ENCODE data around the gene PPP1R13B.

PPP1R13B gene

DNA sequence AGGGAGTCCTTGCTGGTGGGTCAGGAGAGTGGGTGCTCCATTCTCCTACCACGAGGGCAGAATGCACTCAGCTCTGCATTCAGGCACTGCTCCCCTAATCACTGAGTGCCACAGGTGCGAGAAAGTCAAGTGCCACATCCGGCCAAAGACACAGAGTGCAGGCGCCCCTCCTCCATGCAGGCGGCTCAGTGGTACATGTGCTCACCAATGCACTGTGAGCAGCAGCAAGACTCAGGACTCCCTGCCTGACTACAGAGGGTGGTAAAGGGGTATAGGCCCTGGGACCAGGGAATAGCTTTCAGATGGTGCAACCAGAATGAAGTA is 98.9 kb downstream of the PPP1R13B start:
- Histone ChIP-seq H3K9me3 (ENCODE audit: control insufficient read depth, insufficient read depth, low read depth, low read length) (no peaks in the 10 kb centered on the region), H3K27me3 (ENCODE audit: control insufficient read depth, insufficient read depth, low read length) (no peaks in the 10 kb centered on the region), H3K36me3 (ENCODE audit: control insufficient read depth, insufficient read depth, low read length) (no peaks in the 10 kb centered on the region; the same call in 1 of the 2 replicates), H3K9ac (ENCODE audit: low read length) (no peak overlapping the region), H3K27ac (ENCODE audit: low read depth, low read length) (no peak overlapping the region), H3K4me1 (ENCODE audit: control insufficient read depth, insufficient read depth, low read length) (no peaks in the 10 kb centered on the region), H3K4me3 (ENCODE audit: low read depth, low read length) (no peak overlapping the region)

DNA sequence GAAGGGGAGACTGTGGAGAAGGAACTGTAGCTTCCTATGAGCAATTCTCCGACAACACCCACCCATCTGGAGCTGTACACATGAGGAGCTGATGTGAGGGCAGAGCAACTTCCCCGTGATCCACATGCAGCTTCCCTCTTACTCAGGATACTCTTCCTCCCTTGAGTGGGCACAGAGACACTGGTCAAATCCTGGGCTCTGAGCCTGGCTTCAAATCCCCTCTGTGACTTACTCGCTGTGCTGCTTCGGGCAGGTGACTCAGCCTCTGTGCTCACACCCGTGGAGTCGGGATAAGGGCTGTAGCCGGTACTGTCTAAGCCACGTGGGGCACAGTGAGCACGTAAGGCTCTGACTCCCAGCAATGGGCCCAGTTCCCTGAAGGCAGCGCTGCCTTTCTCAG is 100.7 kb downstream of the PPP1R13B start:
- Histone ChIP-seq H3K4me1 (ENCODE audit: control insufficient read depth, insufficient read depth, low read length) (no peaks in the 10 kb centered on the region), H3K27ac (ENCODE audit: low read depth, low read length) (no peak overlapping the region), H3K9ac (ENCODE audit: low read length) (no peak overlapping the region), H3K36me3 (ENCODE audit: control insufficient read depth, insufficient read depth, low read length) (no peaks in the 10 kb centered on the region; the same call in 1 of the 2 replicates), H3K27me3 (ENCODE audit: control insufficient read depth, insufficient read depth, low read length) (no peaks in the 10 kb centered on the region), H3K9me3 (ENCODE audit: control insufficient read depth, insufficient read depth, low read depth, low read length) (no peaks in the 10 kb centered on the region), H3K4me3 (ENCODE audit: low read depth, low read length) (no peak overlapping the region)

DNA sequence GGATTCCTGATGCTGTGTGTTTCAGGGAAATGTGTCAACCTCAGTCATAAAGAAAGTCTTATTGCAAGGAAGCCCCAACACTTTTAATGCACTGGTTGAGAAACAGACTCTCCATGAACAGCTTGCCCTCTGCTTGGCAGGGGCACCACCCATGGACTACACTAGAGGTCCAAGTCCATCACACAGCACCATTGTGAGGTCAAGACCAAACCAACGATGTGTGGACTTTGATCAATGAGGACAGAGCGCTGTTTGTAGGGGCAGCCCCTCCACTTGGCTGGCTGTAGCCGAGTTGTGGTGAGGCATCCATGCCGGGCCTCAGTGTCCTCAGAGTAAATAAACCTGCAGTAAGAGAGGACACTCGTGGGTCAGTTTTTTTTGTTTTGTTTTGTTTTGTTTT is 102.0 kb downstream of the PPP1R13B start:
- peaks cover 3% of the 10 kb centered on the region; the same call in 1 of the 2 replicates for H3K4me1 ChIP-seq (ENCODE audit: control insufficient read depth, insufficient read depth, low read length)
- H3K36me3 ChIP-seq (ENCODE audit: control insufficient read depth, insufficient read depth, low read length): peaks cover 3% of the 10 kb centered on the region; the same call in 1 of the 2 replicates
- no peak overlapping the region for H3K27ac ChIP-seq (ENCODE audit: low read depth, low read length)
- no peaks in the 10 kb centered on the region for H3K9me3 ChIP-seq (ENCODE audit: control insufficient read depth, insufficient read depth, low read depth, low read length)
- H3K9ac ChIP-seq (ENCODE audit: low read length): no peak overlapping the region
- no peak overlapping the region for H3K4me3 ChIP-seq (ENCODE audit: low read depth, low read length)
- H3K27me3 ChIP-seq (ENCODE audit: control insufficient read depth, insufficient read depth, low read length): no peaks in the 10 kb centered on the region

DNA sequence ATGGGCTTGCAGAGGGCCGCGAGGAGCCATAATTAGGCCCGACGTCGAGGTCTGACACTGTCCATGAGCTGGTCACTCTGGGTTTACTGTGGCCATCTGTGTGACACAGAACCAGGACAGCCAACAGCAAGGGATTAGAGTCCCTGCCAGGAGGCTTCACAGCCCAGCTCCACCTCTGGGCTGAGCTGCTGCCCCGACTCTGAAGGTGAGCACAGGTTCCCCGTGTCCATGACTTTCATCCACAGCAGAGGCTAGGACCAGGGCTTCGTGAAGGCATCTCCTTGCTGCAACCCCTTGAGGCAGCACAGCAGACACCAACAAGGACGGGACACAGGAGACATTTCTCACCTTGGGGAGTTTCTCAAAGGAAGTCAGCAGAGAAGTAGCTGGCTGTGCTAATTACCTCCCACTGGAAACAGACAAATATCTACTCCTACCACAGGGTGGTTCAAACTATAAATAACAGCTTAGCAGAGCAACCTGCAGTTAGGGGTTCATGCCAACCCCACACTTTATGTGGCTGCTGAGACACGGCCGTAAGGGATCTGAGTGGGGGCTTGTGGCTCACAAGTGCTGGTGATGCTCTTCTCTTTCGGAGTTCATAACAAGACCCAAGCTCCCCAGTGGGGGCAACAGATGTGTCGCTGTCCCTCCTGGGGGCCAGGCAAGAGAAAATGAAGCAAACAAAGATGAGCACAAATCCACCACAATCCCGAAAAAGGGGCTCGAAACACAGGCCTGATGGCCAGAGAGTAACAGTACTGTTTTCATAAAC is 102.6 kb downstream of the PPP1R13B start:
- H3K4me3 ChIP-seq (ENCODE audit: low read depth, low read length): no peak overlapping the region
- peaks cover 3% of the 10 kb centered on the region; the same call in 1 of the 2 replicates for H3K4me1 ChIP-seq (ENCODE audit: control insufficient read depth, insufficient read depth, low read length)
- no peaks in the 10 kb centered on the region for H3K27me3 ChIP-seq (ENCODE audit: control insufficient read depth, insufficient read depth, low read length)
- H3K9me3 ChIP-seq (ENCODE audit: control insufficient read depth, insufficient read depth, low read depth, low read length): no peaks in the 10 kb centered on the region
- H3K27ac ChIP-seq (ENCODE audit: low read depth, low read length): no peak overlapping the region
- H3K36me3 ChIP-seq (ENCODE audit: control insufficient read depth, insufficient read depth, low read length): peaks cover 3% of the 10 kb centered on the region; the same call in 1 of the 2 replicates
- H3K9ac ChIP-seq (ENCODE audit: low read length): no peak overlapping the region

DNA sequence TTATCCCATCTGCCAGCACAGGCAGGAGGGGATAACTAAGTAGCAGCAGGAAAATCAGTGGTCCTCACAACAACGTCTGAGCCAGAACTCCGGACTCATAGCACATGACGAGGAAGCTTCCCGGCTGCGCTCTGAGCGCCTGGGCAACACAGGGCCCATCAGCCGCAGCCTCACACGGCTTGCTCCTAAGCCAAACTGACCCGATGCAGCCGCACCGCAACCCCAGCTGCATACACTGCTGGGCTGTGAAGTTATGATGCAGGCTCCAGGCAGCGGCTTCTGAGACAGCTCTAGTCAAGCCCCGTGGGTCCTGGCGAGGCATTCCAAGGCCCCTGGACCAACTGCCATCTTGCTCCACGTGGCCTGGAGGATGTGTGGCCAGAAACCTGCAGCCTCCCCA is 103.7 kb downstream of the PPP1R13B start:
- Histone ChIP-seq H3K27ac (ENCODE audit: low read depth, low read length) (no peak overlapping the region), H3K9ac (ENCODE audit: low read length) (no peak overlapping the region), H3K4me3 (ENCODE audit: low read depth, low read length) (no peak overlapping the region), H3K9me3 (ENCODE audit: control insufficient read depth, insufficient read depth, low read depth, low read length) (no peaks in the 10 kb centered on the region), H3K4me1 (ENCODE audit: control insufficient read depth, insufficient read depth, low read length) (peaks cover 3% of the 10 kb centered on the region; the same call in 1 of the 2 replicates), H3K36me3 (ENCODE audit: control insufficient read depth, insufficient read depth, low read length) (peaks cover 3% of the 10 kb centered on the region; the same call in 1 of the 2 replicates), H3K27me3 (ENCODE audit: control insufficient read depth, insufficient read depth, low read length) (no peaks in the 10 kb centered on the region)

DNA sequence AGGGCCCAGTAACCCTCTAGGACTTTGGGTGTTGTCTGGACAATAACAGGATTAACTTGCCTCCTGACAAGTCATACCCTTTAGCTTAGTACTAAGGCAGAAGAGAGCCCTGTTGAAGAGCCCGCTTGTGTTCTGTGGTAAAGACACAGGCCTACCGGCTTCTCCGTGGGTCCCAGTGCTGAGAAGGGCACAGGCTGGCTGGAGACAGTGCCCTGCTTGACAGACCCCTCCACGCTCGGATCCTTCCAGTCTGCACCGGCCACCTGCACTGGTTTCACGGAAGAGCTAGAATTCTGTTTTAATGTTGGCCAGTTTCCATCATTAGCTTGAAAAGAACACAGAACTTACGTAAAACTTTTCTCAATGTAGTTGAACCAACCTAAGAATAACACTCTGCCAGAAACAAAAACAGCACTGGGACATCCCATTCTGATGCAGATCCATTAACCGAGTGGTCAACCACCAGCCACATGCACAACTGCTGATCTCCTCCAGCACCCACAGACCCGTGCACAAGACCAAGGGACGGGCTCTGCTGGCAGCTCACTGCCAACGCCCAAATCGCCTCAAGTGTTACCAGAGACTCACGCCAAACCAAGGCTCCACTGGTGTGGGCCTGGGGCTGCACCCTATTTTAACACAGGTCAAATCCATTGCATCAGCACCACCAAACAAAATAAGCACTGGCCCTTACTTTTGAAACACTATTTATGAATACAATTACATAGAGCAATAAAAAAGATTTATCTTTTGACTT is 104.7 kb downstream of the PPP1R13B start:
- Histone ChIP-seq H3K4me1 (ENCODE audit: control insufficient read depth, insufficient read depth, low read length) (peaks cover 3% of the 10 kb centered on the region; the same call in 1 of the 2 replicates), H3K9me3 (ENCODE audit: control insufficient read depth, insufficient read depth, low read depth, low read length) (no peaks in the 10 kb centered on the region), H3K27me3 (ENCODE audit: control insufficient read depth, insufficient read depth, low read length) (no peaks in the 10 kb centered on the region), H3K36me3 (ENCODE audit: control insufficient read depth, insufficient read depth, low read length) (peaks cover 3% of the 10 kb centered on the region), H3K9ac (ENCODE audit: low read length) (no peak overlapping the region), H3K4me3 (ENCODE audit: low read depth, low read length) (no peak overlapping the region), H3K27ac (ENCODE audit: low read depth, low read length) (no peak overlapping the region)

DNA sequence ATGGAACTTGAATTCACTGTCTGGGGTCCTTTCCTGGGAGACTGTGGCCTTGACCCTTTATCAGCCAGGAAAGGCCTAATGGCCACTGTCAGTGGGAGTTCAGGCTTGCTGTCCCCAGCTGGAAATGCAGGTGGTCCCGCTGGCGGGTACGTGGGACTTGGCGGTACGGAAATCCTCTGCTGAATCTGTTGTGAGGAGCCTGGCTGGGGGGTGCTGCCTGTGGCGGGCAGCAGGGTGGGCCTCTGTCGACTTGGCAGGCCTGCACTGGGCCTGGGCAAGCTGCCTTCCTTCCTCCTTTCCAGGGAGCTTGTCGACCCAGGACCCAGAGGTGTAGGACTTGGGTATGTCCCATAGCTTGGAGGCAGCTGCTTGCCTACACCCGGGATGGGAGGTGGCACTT is 105.5 kb downstream of the PPP1R13B start:
- no peaks in the 10 kb centered on the region for H3K9me3 ChIP-seq (ENCODE audit: control insufficient read depth, insufficient read depth, low read depth, low read length)
- peaks cover 3% of the 10 kb centered on the region; the same call in 1 of the 2 replicates for H3K4me1 ChIP-seq (ENCODE audit: control insufficient read depth, insufficient read depth, low read length)
- peaks cover 6% of the 10 kb centered on the region for H3K36me3 ChIP-seq (ENCODE audit: control insufficient read depth, insufficient read depth, low read length)
- H3K27ac ChIP-seq (ENCODE audit: low read depth, low read length): no peak overlapping the region
- H3K4me3 ChIP-seq (ENCODE audit: low read depth, low read length): no peak overlapping the region
- no peaks in the 10 kb centered on the region for H3K27me3 ChIP-seq (ENCODE audit: control insufficient read depth, insufficient read depth, low read length)
- no peak overlapping the region for H3K9ac ChIP-seq (ENCODE audit: low read length)

DNA sequence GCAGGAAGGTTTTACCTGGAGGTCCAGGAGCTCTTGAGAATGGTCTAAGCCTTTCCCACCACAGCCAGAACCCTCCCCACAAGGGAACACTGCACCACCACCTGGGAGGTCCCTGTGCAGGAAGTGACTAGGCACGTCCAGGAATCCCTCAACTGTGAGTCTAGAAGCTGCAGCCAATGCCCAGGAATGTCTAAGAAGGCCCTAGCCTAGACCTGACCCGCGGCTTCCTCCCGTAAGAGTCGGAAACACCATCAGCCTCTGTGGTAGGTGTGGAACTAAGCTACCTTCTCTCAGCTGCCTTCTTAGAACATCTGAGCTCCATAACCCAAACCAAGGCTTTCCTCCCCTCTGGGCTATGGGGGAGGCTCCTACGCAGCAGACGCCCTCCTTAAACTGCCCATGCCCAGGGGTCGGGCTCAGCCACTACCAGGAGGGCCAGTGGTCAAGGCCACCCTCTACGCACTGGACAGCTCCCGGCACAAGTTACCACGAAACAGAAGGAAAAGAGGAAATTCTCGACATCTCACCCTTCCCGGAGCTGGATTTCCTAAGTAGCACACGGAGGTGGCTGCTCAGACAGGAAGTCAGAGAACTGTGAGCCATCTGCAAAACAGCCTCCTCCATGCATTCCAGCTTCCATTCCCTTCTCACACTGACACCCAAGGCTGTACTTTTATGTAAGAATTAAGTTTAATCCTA is 106.2 kb downstream of the PPP1R13B start:
- H3K9me3 ChIP-seq (ENCODE audit: control insufficient read depth, insufficient read depth, low read depth, low read length): no peaks in the 10 kb centered on the region

DNA sequence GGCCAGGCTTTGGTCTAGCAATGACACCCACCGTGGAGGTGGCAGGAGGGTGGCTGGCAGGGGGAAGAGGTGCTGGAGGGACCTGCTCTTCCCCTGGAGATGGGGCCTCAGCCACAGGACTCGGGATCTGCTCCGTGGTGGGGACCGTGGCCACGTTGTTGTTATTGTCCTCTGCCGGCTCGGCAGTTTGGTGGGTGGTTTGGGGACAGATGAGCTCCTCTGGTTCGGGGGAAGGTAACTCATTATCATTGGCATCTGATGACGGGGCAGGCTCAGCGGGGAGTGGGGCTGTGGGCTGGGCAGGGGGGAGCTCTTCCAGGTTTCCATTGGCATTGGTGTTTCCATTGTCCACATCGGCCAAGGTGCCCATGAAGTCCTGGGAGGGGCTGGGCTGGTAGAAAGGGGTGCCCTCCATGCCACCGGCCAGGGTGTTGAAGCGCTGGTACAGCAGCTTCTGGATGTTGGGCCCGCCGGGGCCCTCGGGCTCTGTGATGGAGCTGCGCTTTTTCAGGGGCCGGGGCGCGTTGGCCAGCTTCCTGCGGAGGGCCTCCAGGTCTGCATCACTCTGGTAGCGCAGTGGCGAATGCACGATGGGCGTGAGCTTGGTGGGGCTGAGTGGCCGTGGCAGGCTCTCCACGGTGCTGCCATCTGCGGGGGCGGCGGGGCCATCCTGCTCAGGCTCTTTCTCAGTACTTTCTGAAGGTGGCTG is 107.4 kb downstream of the PPP1R13B start:
- no peak overlapping the region for H3K27ac ChIP-seq (ENCODE audit: low read depth, low read length)
- peaks cover 3% of the 10 kb centered on the region; the same call in 1 of the 2 replicates for H3K4me1 ChIP-seq (ENCODE audit: control insufficient read depth, insufficient read depth, low read length)
- H3K9ac ChIP-seq (ENCODE audit: low read length): no peak overlapping the region
- H3K4me3 ChIP-seq (ENCODE audit: low read depth, low read length): no peak overlapping the region
- H3K9me3 ChIP-seq (ENCODE audit: control insufficient read depth, insufficient read depth, low read depth, low read length): no peaks in the 10 kb centered on the region
- H3K27me3 ChIP-seq (ENCODE audit: control insufficient read depth, insufficient read depth, low read length): no peaks in the 10 kb centered on the region
- peaks cover 10% of the 10 kb centered on the region for H3K36me3 ChIP-seq (ENCODE audit: control insufficient read depth, insufficient read depth, low read length)

More for the DNA sequence above, 106.2 kb downstream of the PPP1R13B start:
- Histone ChIP-seq H3K9ac (ENCODE audit: low read length) (no peak overlapping the region), H3K27ac (ENCODE audit: low read depth, low read length) (no peak overlapping the region), H3K4me1 (ENCODE audit: control insufficient read depth, insufficient read depth, low read length) (peaks cover 3% of the 10 kb centered on the region; the same call in 1 of the 2 replicates), H3K4me3 (ENCODE audit: low read depth, low read length) (no peak overlapping the region), H3K27me3 (ENCODE audit: control insufficient read depth, insufficient read depth, low read length) (no peaks in the 10 kb centered on the region), H3K36me3 (ENCODE audit: control insufficient read depth, insufficient read depth, low read length) (peaks cover 6% of the 10 kb centered on the region)

DNA sequence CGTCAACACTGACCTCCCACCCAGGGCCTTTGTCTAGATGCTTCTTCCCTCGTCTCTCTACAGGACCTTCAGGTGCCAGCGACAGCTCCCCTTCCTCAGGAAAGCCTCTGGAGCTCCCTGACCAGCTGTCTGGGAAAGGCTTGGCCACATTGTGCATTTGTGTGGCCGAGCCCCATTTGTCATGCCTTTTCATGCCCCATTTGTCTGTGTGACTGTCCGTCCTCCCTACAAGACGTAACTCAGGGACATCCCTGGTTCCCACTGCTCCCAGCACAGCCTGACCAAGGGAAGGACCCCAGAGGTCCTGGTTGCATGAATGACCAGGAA is 107.9 kb downstream of the PPP1R13B start:
- H3K27ac ChIP-seq (ENCODE audit: low read depth, low read length): no peak overlapping the region
- H3K4me1 ChIP-seq (ENCODE audit: control insufficient read depth, insufficient read depth, low read length): peaks cover 3% of the 10 kb centered on the region; the same call in 1 of the 2 replicates
- H3K27me3 ChIP-seq (ENCODE audit: control insufficient read depth, insufficient read depth, low read length): no peaks in the 10 kb centered on the region
- H3K9me3 ChIP-seq (ENCODE audit: control insufficient read depth, insufficient read depth, low read depth, low read length): no peaks in the 10 kb centered on the region
- peaks cover 14% of the 10 kb centered on the region for H3K36me3 ChIP-seq (ENCODE audit: control insufficient read depth, insufficient read depth, low read length)
- no peak overlapping the region for H3K9ac ChIP-seq (ENCODE audit: low read length)
- H3K4me3 ChIP-seq (ENCODE audit: low read depth, low read length): no peak overlapping the region

Data from HUES6 (cell line).